Chondrocyte (in vitro differentiated cells): Measurements from ENCODE around the gene HABP4. TPM values are rescaled to one million over a fixed set of nuclear protein-coding genes. Genes with fewer than 3 reads are reported as not detected.

ENCODE experiments used
- DNase-seq: peaks from one replicate; pipeline ENCODE4 v3.0.0; 2021; ENCODE audit warnings: mixed read lengths, low spot score
- H3K27ac Mint-ChIP-seq: one replicate; pipeline ENCODE4 v1.8.0; 2021; ENCODE audit warnings: mild to moderate bottlenecking, moderate library complexity, mixed read lengths; ENCODE audit not compliant: unreplicated experiment
- H3K27me3 Mint-ChIP-seq: 2 replicates; pipeline ENCODE4 v1.8.0; 2021; ENCODE audit warnings: low read depth, mixed read lengths
- H3K36me3 Mint-ChIP-seq: 2 replicates; pipeline ENCODE4 v1.8.0; 2021; ENCODE audit warnings: low read depth, mixed read lengths
- H3K4me1 Mint-ChIP-seq: 2 replicates; pipeline ENCODE4 v1.8.0; 2021; ENCODE audit warnings: low read depth, mild to moderate bottlenecking, mixed read lengths
- H3K4me3 Mint-ChIP-seq: one replicate; pipeline ENCODE4 v1.8.0; 2021; ENCODE audit warnings: mild to moderate bottlenecking, moderate library complexity, mixed read lengths; ENCODE audit not compliant: unreplicated experiment
- H3K9me3 Mint-ChIP-seq: 2 replicates; pipeline ENCODE4 v1.8.0; 2021; ENCODE audit warnings: low read depth, mixed read lengths
- CTCF ChIP-seq: fragments of 200-600 bp; sonication (generic); IDR thresholded peaks from 2 replicates; pipeline ENCODE4 v1.5.0; 2021; ENCODE audit warnings: antibody characterized with exemption, mild to moderate bottlenecking, moderate library complexity
- total RNA-seq: library from RNA; stranded (reverse); gene quantifications from 3 replicates; pipeline ENCODE4 v1.2.1, GENCODE V29; 2021

HABP4 gene
- total RNA-seq, 1 donor from 2014 or later: 28.9 TPM

DNA sequence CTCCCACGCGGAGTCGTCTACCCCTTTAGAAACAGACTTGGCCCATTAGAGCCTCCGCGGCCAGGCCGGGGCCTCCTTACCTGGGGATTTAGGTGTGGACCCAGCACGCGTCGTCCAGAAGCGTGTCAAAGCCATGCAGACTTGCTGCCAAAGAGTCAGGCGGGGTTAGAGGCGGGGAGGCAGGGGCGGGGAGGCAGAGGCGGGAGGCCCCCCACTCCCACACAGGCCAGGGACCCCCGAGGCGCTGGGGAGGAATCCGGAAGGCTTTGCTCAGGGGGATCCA is 47.1 kb downstream of the HABP4 start:
- Mint-ChIP-seq H3K4me3 (no peak overlapping the region), H3K4me1 (peaks cover 12% of the 10 kb centered on the region), H3K36me3 (peaks cover 10% of the 10 kb centered on the region), H3K27ac (no peak overlapping the region), H3K9me3 (no peaks in the 10 kb centered on the region), H3K27me3 (no peaks in the 10 kb centered on the region)
- TF ChIP-seq CTCF: no peak
- DNase-seq: no peak

DNA sequence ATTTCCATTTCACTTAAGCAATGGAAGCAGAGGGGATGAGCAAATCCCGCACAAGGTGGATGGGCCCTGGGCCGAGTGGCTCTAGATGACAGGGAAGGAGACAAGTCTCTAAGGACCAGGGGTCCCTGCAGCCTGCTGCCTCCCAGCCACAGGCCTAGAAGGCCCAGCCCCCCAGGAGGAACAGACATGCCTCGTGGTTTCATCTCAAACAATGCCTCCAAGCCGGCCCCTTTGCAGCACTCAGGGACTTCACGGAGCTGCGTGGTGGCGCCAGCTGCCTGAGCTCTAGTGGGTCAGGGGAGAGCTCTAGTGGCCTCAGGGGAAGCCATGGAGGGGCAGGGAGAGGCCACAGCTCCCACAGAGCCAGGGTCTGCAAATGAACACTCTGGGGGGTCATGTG is 48.8 kb downstream of the HABP4 start:
- no peaks in the 10 kb centered on the region for H3K27me3 Mint-ChIP-seq
- peaks cover 12% of the 10 kb centered on the region for H3K36me3 Mint-ChIP-seq
- no peak for TF ChIP-seq CTCF
- DNase-seq: no peak
- peaks cover 12% of the 10 kb centered on the region for H3K4me1 Mint-ChIP-seq
- no peaks in the 10 kb centered on the region for H3K9me3 Mint-ChIP-seq
- H3K4me3 Mint-ChIP-seq: no peak overlapping the region
- no peak overlapping the region for H3K27ac Mint-ChIP-seq

GRCh38 chr9:96499257-96499656 is 49.3 kb downstream of the HABP4 start:
- Mint-ChIP-seq H3K36me3 (peaks cover 14% of the 10 kb centered on the region), H3K9me3 (no peaks in the 10 kb centered on the region), H3K27ac (no peak overlapping the region), H3K27me3 (no peaks in the 10 kb centered on the region), H3K4me1 (peaks cover 12% of the 10 kb centered on the region), H3K4me3 (no peak overlapping the region)
- TF ChIP-seq CTCF: no peak
- DNase-seq: no peak

GRCh38 chr9:96500696-96501632 is 51.0 kb downstream of the HABP4 start:
- H3K9me3 Mint-ChIP-seq: no peaks in the 10 kb centered on the region
- peaks cover 12% of the 10 kb centered on the region for H3K36me3 Mint-ChIP-seq
- no peak overlapping the region for H3K4me3 Mint-ChIP-seq
- TF ChIP-seq CTCF: no peak
- H3K27ac Mint-ChIP-seq: peak overlapping the region; percentile 57
- no peak for DNase-seq
- peaks cover 12% of the 10 kb centered on the region for H3K4me1 Mint-ChIP-seq
- H3K27me3 Mint-ChIP-seq: no peaks in the 10 kb centered on the region

- DNase-seq: no peak
- Mint-ChIP-seq H3K9me3 (no peaks in the 10 kb centered on the region), H3K27ac (peak overlapping the region; percentile 13), H3K4me1 (peaks cover 12% of the 10 kb centered on the region), H3K36me3 (peaks cover 11% of the 10 kb centered on the region), H3K4me3 (no peak overlapping the region), H3K27me3 (no peaks in the 10 kb centered on the region)
- no peak for TF ChIP-seq CTCF
Observed at GRCh38 chr9:96501633-96502538, 51.9 kb downstream of the HABP4 start.
